Measurements from ENCODE around the gene LUZP2.

The LUZP2 gene

GRCh38 chr11:24574461-24574860 is 77.6 kb downstream of the LUZP2 start:
- H3K4me3 ChIP-seq (ENCODE audit: control insufficient read depth, low read depth, low read length): no peak overlapping the region
- no peak for DNase-seq (ENCODE audit: low read depth)
- TF ChIP-seq CTCF (IDR thresholded peaks at IDR 0.05; ENCODE audit: control insufficient read depth, insufficient read depth, low read depth, low read length, missing control alignments): no peak

- H3K4me3 ChIP-seq (ENCODE audit: control insufficient read depth, low read depth, low read length): no peak overlapping the region
- TF ChIP-seq CTCF (IDR thresholded peaks at IDR 0.05; ENCODE audit: control insufficient read depth, insufficient read depth, low read depth, low read length, missing control alignments): no peak
- no peak for DNase-seq (ENCODE audit: low read depth)
Measured at GRCh38 chr11:24575392-24575791, 78.5 kb downstream of the LUZP2 start.

GRCh38 chr11:24585192-24585591 is 88.3 kb downstream of the LUZP2 start:
- no peak for DNase-seq (ENCODE audit: low read depth)
- TF ChIP-seq CTCF (IDR thresholded peaks at IDR 0.05; ENCODE audit: control insufficient read depth, insufficient read depth, low read depth, low read length, missing control alignments): no peak
- no peak overlapping the region for H3K4me3 ChIP-seq (ENCODE audit: control insufficient read depth, low read depth, low read length)

- TF ChIP-seq CTCF (IDR thresholded peaks at IDR 0.05; ENCODE audit: control insufficient read depth, insufficient read depth, low read depth, low read length, missing control alignments): no peak
- DNase-seq (ENCODE audit: low read depth): no peak
- H3K4me3 ChIP-seq (ENCODE audit: control insufficient read depth, low read depth, low read length): no peak overlapping the region
Measured at GRCh38 chr11:24587635-24588034, 90.8 kb downstream of the LUZP2 start.

GRCh38 chr11:24588081-24588480 is 91.2 kb downstream of the LUZP2 start:
- TF ChIP-seq CTCF (IDR thresholded peaks at IDR 0.05; ENCODE audit: control insufficient read depth, insufficient read depth, low read depth, low read length, missing control alignments): no peak
- H3K4me3 ChIP-seq (ENCODE audit: control insufficient read depth, low read depth, low read length): no peak overlapping the region
- no peak for DNase-seq (ENCODE audit: low read depth)

GRCh38 chr11:24589064-24589463 is 92.2 kb downstream of the LUZP2 start:
- TF ChIP-seq CTCF (IDR thresholded peaks at IDR 0.05; ENCODE audit: control insufficient read depth, insufficient read depth, low read depth, low read length, missing control alignments): no peak
- no peak overlapping the region for H3K4me3 ChIP-seq (ENCODE audit: control insufficient read depth, low read depth, low read length)
- no peak for DNase-seq (ENCODE audit: low read depth)

- no peak for DNase-seq (ENCODE audit: low read depth)
- TF ChIP-seq CTCF (IDR thresholded peaks at IDR 0.05; ENCODE audit: control insufficient read depth, insufficient read depth, low read depth, low read length, missing control alignments): no peak
- no peak overlapping the region for H3K4me3 ChIP-seq (ENCODE audit: control insufficient read depth, low read depth, low read length)
Measured at GRCh38 chr11:24591283-24591682, 94.4 kb downstream of the LUZP2 start.

Data from AG09309 (cell line).